ENCODE measurements around the gene DCUN1D5.

GRCh38 chr11:103055221-103055890 is 36.6 kb downstream of the DCUN1D5 start:
- TF ChIP-seq FOXK2 (IDR thresholded peaks at IDR 0.05), result no peak
- TF ChIP-seq L3MBTL2 (conservative IDR thresholded peaks at IDR 0.05), result no peak
- no peak for TF ChIP-seq ARNT (IDR thresholded peaks at IDR 0.05)
- TF ChIP-seq SP1 (IDR thresholded peaks at IDR 0.05), result no peak
- TF ChIP-seq FOXA1 (IDR thresholded peaks at IDR 0.05), result no peak
- TF ChIP-seq SUZ12 (IDR thresholded peaks at IDR 0.05), result no peak
- no peak for TF ChIP-seq CTBP1 (IDR thresholded peaks at IDR 0.05; ENCODE audit: borderline replicate concordance)
- no peak for TF ChIP-seq LEF1 (IDR thresholded peaks at IDR 0.05; ENCODE audit: borderline replicate concordance)
